GM12878 (cell line): ENCODE measurements around the gene MCTP2. TPM values are rescaled to one million over a fixed set of nuclear protein-coding genes. Genes with fewer than 3 reads are reported as not detected.

ENCODE experiments used
- ATAC-seq: fragments of 200-7000 bp; cut with Tn5 transposase; 3 replicates; pipeline ENCODE4 v1.9.1; 2020; ENCODE audit warnings: mild to moderate bottlenecking, moderate library complexity
- BruUV-seq: library from RNA; stranded (reverse); fragments of 400-500 nt; replicated peaks from 2 replicates; lab custom pipeline; 2021; lab: Mats Ljungman, UMichigan
- CTCF ChIA-PET: fragments of 300-600 bp; sonication (Branson Sonifier 250); formaldehyde crosslinking; extraction: SDS; loops from one replicate; lab custom pipeline; 2021; ENCODE audit warnings: inconsistent platforms; lab: Yijun Ruan, JAX
- POLR2A ChIA-PET: fragments of 350-600 bp; formaldehyde crosslinking; extraction: SDS; loops from one replicate; lab custom pipeline; 2021; ENCODE audit warnings: inconsistent platforms; lab: Charles Lee
- RAD21 ChIA-PET: fragments of 300-600 bp; sonication (Branson Sonifier 250); formaldehyde crosslinking; loops from one replicate; lab custom pipeline; 2023; ENCODE audit warnings: antibody characterized with exemption; ENCODE audit not compliant: unreplicated experiment; lab: Charles Lee
- SMC1A ChIA-PET: fragments of 300-600 bp; sonication (Branson Sonifier 250); formaldehyde crosslinking; loops from one replicate; lab custom pipeline; 2023; ENCODE audit not compliant: unreplicated experiment, uncharacterized antibody; lab: Charles Lee
- DNase-seq: peaks from one replicate; pipeline ENCODE4 v3.0.0-alpha.2; 2011; ENCODE audit warnings: low read depth, low spot score
- FAIRE-seq: peaks from 3 replicates; lab custom pipeline; 2011; peaks lifted over from hg19 to GRCh38; lab: Jason Lieb, UNC
- H2AFZ ChIP-seq: 2 replicates; pipeline ENCODE4 v1.6.0; 2011; ENCODE audit warnings: low read depth, low read length, control low read depth; ENCODE audit not compliant: control insufficient read depth
- H3K27ac ChIP-seq: 2 replicates; pipeline ENCODE4 v1.5.1; 2011; ENCODE audit warnings: control low read depth; ENCODE audit not compliant: control insufficient read depth, insufficient read depth
- H3K27me3 ChIP-seq, 2 experiments: replicated peaks in 1 of 2; 2 replicates each; pipeline versions ENCODE4 v1.6.0 to v1.6.1; 2011; ENCODE audit warnings: low read length in 1 of 2; ENCODE audit not compliant: control insufficient read depth in 2 of 2, insufficient read depth in 2 of 2
- H3K36me3 ChIP-seq, 2 experiments: 2 replicates each; pipeline ENCODE4 v1.5.1; 2011; ENCODE audit warnings: low read length in 1 of 2; ENCODE audit not compliant: control insufficient read depth in 2 of 2, insufficient read depth in 2 of 2
- H3K4me1 ChIP-seq: 2 replicates; pipeline ENCODE4 v1.6.1; 2011; ENCODE audit warnings: mild to moderate bottlenecking, low read length, moderate library complexity, mixed read lengths; ENCODE audit not compliant: control insufficient read depth, insufficient read depth
- H3K4me2 ChIP-seq: 2 replicates; pipeline ENCODE4 v1.6.0; 2011; ENCODE audit warnings: control low read depth; ENCODE audit not compliant: control insufficient read depth, insufficient read depth
- H3K4me3 ChIP-seq: fragments of 200-600 bp; sonication (generic); 2 replicates; pipeline ENCODE4 v1.5.1; 2016
- H3K79me2 ChIP-seq: 2 replicates; pipeline ENCODE4 v1.6.0; 2011; ENCODE audit warnings: low read length; ENCODE audit not compliant: control insufficient read depth, insufficient read depth
- H3K9ac ChIP-seq: 2 replicates; pipeline ENCODE4 v1.8.0; 2011; ENCODE audit warnings: low read length, control low read depth, mixed read lengths; ENCODE audit not compliant: control insufficient read depth, insufficient read depth
- H3K9me3 ChIP-seq: replicated peaks from 3 replicates; pipeline ENCODE4 v1.5.1; 2011; ENCODE audit warnings: mild to moderate bottlenecking, low read length; ENCODE audit not compliant: control insufficient read depth, insufficient read depth
- H4K20me1 ChIP-seq: 2 replicates; pipeline ENCODE4 v1.6.0; 2011; ENCODE audit not compliant: control insufficient read depth, insufficient read depth
- IKZF1 ChIP-seq: fragments of 450-650 bp; conservative IDR thresholded peaks from 2 replicates; pipeline ENCODE4 v1.6.1; 2017; ENCODE audit warnings: antibody characterized with exemption, mild to moderate bottlenecking
- IKZF2 ChIP-seq, 2 experiments: fragments of 450-650 bp; IDR thresholded peaks; 2 replicates each; pipeline ENCODE4 v1.6.1; 2017; ENCODE audit warnings: mild to moderate bottlenecking in 2 of 2, moderate library complexity in 2 of 2
- SPI1 ChIP-seq: IDR thresholded peaks from 2 replicates; pipeline ENCODE4 v1.6.1; 2011; ENCODE audit warnings: low read depth, mild to moderate bottlenecking, low read length, moderate library complexity, borderline replicate concordance; ENCODE audit not compliant: insufficient read depth
- WRNIP1 ChIP-seq: IDR thresholded peaks from 2 replicates; pipeline ENCODE4 v1.6.1; 2011; ENCODE audit warnings: low read depth, low read length, improper control_type of control experiment, borderline replicate concordance
- WGBS: methylation state at CpG from one replicate; pipeline ENCODE4 v1.1.6; 2016; ENCODE audit warnings: low lambda C conversion rate; ENCODE audit not compliant: insufficient replicate concordance, insufficient coverage; ENCODE audit errors: missing lambda C conversion rate; 5-methylcytosine and 5-hydroxymethylcytosine counted together
- in situ Hi-C: fragments of 300-500 bp; cut with MboI; formaldehyde crosslinking; loops from 9 replicates; pipeline ENCODE4 v1.14.3; 2018; ENCODE audit warnings: mixed read lengths
- intact Hi-C: fragments of 100-400 bp; cut with micrococcal nuclease; formaldehyde crosslinking; loops from one replicate; pipeline ENCODE4 v1.14.2; 2022; ENCODE audit not compliant: unreplicated experiment
- polyA plus RNA-seq, 11 experiments: library from polyadenylated mRNA; depleted of rRNA in 4 of 11; unstranded in 6 of 11; stranded (reverse) in 5 of 11; fragments of >200 nt; fragmentation: Nextera tagmentation in 4 of 11; fragmentation: Illumina TruSeq in 1 of 11; extraction: Ambion mirVana in 4 of 11; extraction: Trizol in 1 of 11; gene quantifications; 1 replicate in 1 of 11; 2 replicates in 10 of 11; pipeline versions ENCODE4 v1.2.1 to v1.2.3, GENCODE V29; 2011 to 2016; ENCODE audit warnings: inconsistent platforms in 2 of 11, missing spikeins in 2 of 11, low read depth in 1 of 11
- total RNA-seq, 4 experiments: library from RNA; depleted of rRNA in 3 of 4; stranded (reverse); fragments of >200 nt in 3 of 4; fragmentation: Illumina TruSeq in 1 of 4; extraction: Trizol in 1 of 4; gene quantifications; 2 replicates each; pipeline versions ENCODE4 v1.2.1 to v1.2.3, GENCODE V29; 2013 to 2021
- TF ChIP-seq, protein P1 (sequence below): fragments of 450-650 bp; IDR thresholded peaks from 2 replicates; pipeline ENCODE4 v1.6.1; 2017; ENCODE audit warnings: low read depth, mild to moderate bottlenecking, moderate library complexity

The MCTP2 gene
- total and polyA plus RNA-seq, 10 of the 15 experiments (the other 5 are each of a cell fraction or from before 2014, with no cell fraction given) = 0.24 to 48.5 (median 0.88) TPM

DNA sequence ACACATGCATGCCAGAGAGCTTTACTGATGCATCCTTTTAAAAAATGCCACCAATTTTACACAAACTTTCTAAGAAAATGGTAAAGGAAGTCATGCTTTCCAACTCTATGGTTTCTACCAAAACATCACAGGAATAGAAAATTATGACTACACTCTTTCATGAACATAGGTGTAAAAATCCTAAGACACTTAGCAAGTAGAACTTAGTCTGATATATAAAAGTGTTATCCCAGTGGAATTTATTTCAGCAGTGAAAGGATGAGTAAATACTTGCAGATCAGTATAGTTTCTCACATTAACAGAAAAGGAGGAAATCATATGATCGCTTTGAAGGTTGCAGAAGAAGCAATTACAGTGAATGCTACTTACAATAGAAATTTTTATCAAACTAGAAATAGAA, 43.4 kb downstream of the MCTP2 start:
- in situ Hi-C loops = no loop called here
- no peaks in the 10 kb centered on the region for H3K4me1 ChIP-seq

More for the DNA sequence above, 43.4 kb downstream of the MCTP2 start:
- Histone ChIP-seq H3K9me3 (no peaks in the 10 kb centered on the region; the same call in 2 of the 3 replicates), H3K4me3 (no peak overlapping the region), H2AFZ (no peak overlapping the region), H4K20me1 (no peaks in the 10 kb centered on the region), H3K79me2 (no peaks in the 10 kb centered on the region), H3K9ac (no peak overlapping the region), H3K27me3 (no peaks in the 10 kb centered on the region), H3K36me3 (no peaks in the 10 kb centered on the region), H3K27ac (no peak overlapping the region)
- no TSS peak for BruUV-seq
- ChIA-PET POLR2A (interaction anchor here (0.9 to 1.2 kb wide), 2 partner anchors 12 to 35 kb away, joined by 3 read pairs; no protein-coding TSS in a partner anchor), CTCF (interaction anchor here (1.3 kb wide), 1 partner anchor 13 kb away, joined by 3 read pairs; no protein-coding TSS in a partner anchor), RAD21 (interaction anchor here (1.0 to 1.7 kb wide), 5 partner anchors 12 to 45 kb away, joined by 3 to 4 read pairs (median 4); no protein-coding TSS in a partner anchor)
- ATAC-seq (peak; percentile 8; the same call in 1 of the 3 replicates), DNase-seq (no peak)
- intact Hi-C loops = no loop called here
- WGBS = 59% methylated on average over 1 of the region's 1 CpG
- TF ChIP-seq, protein P1, sequence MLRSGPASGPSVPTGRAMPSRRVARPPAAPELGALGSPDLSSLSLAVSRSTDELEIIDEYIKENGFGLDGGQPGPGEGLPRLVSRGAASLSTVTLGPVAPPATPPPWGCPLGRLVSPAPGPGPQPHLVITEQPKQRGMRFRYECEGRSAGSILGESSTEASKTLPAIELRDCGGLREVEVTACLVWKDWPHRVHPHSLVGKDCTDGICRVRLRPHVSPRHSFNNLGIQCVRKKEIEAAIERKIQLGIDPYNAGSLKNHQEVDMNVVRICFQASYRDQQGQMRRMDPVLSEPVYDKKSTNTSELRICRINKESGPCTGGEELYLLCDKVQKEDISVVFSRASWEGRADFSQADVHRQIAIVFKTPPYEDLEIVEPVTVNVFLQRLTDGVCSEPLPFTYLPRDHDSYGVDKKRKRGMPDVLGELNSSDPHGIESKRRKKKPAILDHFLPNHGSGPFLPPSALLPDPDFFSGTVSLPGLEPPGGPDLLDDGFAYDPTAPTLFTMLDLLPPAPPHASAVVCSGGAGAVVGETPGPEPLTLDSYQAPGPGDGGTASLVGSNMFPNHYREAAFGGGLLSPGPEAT = peak; percentile 42; the same call in 1 of the 2 replicates
- TF ChIP-seq SPI1 (no peak), IKZF2 (IDR thresholded peaks at IDR 0.05) (peak; percentile 30 to 41; a peak in 2 of 4 replicates), WRNIP1 (no peak), IKZF1 (no peak; the same call in 1 of the 2 replicates)
- TF ChIP-seq, all 136 proteins: peak for 2
- no peak for FAIRE-seq
- H3K4me2 ChIP-seq = no peak overlapping the region
- SMC1A ChIA-PET = interaction anchor here (1.2 to 1.8 kb wide), 5 partner anchors 11 to 1774 kb away, joined by 3 to 14 read pairs (median 4); no protein-coding TSS in a partner anchor
